ENCODE results near the gene SUGP2. TPM values are rescaled to one million over a fixed set of nuclear protein-coding genes. Genes with fewer than 3 reads are reported as not detected.

Gene SUGP2
- total and polyA plus RNA-seq, 2 of the 13 experiments (the other 11 are each of a cell fraction or from before 2014, with no cell fraction given): 40.6 to 57.7 TPM

DNA sequence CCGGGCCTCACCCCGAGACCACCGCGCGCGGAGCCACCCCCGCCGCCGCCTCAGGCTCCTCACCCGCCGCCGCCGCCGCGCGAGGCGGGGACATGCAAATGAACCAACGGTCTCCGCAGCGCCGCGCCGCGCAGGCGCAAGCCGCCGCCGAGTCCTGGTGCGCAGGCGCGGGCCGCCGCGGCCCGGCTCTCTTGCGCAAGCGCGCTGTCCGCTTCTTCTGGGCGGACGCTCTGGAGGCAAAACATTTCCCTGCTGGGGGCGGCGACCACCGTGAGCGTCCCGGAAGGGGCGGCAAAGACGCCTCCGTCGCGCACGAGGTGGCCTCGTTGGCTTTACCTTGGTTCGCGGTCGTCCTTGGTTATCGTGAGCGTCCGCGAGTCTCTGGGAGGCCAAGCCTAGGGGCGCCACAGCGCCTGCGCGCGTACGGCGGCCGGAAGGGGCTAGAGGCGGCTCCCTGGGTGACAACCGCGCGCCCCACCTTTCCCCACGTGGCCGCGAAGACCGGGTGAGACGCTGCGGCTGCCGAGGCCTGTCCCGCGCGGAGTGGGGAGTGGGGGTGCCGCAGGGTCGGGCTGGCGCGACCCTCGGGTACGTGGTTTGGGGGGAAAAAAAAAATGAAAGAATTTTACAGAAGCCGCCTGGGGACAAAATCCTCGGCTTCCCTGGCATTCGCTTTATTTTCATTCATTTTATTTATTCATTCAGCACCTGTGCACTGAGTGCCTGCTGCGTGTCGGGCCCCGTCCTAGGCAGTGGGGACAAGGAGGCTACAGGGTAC lies at the start of gene SUGP2, which contains the start of gene ARMC6 (continued):
- TF ChIP-seq, protein P1, sequence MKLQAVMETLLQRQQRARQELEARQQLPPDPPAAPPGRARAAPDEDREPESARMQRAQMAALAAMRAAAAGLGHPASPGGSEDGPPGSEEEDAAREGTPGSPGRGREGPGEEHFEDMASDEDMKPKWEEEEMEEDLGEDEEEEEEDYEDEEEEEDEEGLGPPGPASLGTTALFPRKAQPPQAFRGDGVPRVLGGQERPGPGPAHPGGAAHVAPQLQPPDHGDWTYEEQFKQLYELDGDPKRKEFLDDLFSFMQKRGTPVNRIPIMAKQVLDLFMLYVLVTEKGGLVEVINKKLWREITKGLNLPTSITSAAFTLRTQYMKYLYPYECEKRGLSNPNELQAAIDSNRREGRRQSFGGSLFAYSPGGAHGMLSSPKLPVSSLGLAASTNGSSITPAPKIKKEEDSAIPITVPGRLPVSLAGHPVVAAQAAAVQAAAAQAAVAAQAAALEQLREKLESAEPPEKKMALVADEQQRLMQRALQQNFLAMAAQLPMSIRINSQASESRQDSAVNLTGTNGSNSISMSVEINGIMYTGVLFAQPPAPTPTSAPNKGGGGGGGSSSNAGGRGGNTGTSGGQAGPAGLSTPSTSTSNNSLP (IDR thresholded peaks at IDR 0.05; ENCODE audit: low read depth, low read length): no peak
- TF ChIP-seq, protein P2, sequence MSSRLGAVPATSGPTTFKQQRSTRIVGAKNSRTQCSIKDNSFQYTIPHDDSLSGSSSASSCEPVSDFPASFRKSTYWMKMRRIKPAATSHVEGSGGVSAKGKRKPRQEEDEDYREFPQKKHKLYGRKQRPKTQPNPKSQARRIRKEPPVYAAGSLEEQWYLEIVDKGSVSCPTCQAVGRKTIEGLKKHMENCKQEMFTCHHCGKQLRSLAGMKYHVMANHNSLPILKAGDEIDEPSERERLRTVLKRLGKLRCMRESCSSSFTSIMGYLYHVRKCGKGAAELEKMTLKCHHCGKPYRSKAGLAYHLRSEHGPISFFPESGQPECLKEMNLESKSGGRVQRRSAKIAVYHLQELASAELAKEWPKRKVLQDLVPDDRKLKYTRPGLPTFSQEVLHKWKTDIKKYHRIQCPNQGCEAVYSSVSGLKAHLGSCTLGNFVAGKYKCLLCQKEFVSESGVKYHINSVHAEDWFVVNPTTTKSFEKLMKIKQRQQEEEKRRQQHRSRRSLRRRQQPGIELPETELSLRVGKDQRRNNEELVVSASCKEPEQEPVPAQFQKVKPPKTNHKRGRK (CRISPR knock-in tag; IDR thresholded peaks at IDR 0.05): no peak
- TF ChIP-seq HOXA5 (CRISPR knock-in tag; IDR thresholded peaks at IDR 0.05): peak; percentile 90
- peak; percentile 36 for TF ChIP-seq AGO2 (optimal IDR thresholded peaks at IDR 0.05; ENCODE audit: low read depth, low read length)
- no peak for TF ChIP-seq ZKSCAN1 (IDR thresholded peaks at IDR 0.05; ENCODE audit: low read length)
- peak; percentile 28 for TF ChIP-seq RAD21 (CRISPR knock-in tag; IDR thresholded peaks at IDR 0.05)
- no peak; the same call in 1 of the 2 replicates for TF ChIP-seq FOXK1 (CRISPR knock-in tag; IDR thresholded peaks at IDR 0.05; ENCODE audit: borderline replicate concordance, low read depth)
- TF ChIP-seq RNF2 (conservative IDR thresholded peaks at IDR 0.05; ENCODE audit: low read depth): peak; percentile 98
- TF ChIP-seq ZEB1 (IDR thresholded peaks at IDR 0.05; ENCODE audit: insufficient replicate concordance, low read depth): no peak
- no peak for TF ChIP-seq STAG1 (CRISPR knock-in tag; IDR thresholded peaks at IDR 0.05)
- no peak for TF ChIP-seq HNRNPH1 (optimal IDR thresholded peaks at IDR 0.05; ENCODE audit: low read depth, low read length)
- no peak for TF ChIP-seq HMG20B (CRISPR knock-in tag; conservative IDR thresholded peaks at IDR 0.05)
- TF ChIP-seq ZNF883 (CRISPR knock-in tag; IDR thresholded peaks at IDR 0.05; ENCODE audit: not compliant biosample characterization): peak; percentile 98
- peak; percentile 76; the same call in 1 of the 2 replicates for TF ChIP-seq MED13 (CRISPR knock-in tag; IDR thresholded peaks at IDR 0.05)
- TF ChIP-seq, protein P3, sequence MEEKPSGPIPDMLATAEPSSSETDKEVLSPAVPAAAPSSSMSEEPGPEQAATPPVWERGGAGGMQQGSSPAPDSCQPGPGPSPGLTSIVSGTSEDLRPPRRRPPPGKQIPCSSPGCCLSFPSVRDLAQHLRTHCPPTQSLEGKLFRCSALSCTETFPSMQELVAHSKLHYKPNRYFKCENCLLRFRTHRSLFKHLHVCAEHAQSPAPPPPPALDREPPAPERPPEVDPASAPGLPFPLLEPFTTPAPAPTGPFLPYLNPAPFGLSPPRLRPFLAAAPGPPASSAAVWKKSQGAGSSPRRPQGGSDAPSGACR (CRISPR knock-in tag; IDR thresholded peaks at IDR 0.05): 0 out of 2 replicates have a peak, but pooled peaks have one; percentile 37
- TF ChIP-seq SALL1 (CRISPR knock-in tag; IDR thresholded peaks at IDR 0.05): peak; percentile 86
- TF ChIP-seq, protein P4, sequence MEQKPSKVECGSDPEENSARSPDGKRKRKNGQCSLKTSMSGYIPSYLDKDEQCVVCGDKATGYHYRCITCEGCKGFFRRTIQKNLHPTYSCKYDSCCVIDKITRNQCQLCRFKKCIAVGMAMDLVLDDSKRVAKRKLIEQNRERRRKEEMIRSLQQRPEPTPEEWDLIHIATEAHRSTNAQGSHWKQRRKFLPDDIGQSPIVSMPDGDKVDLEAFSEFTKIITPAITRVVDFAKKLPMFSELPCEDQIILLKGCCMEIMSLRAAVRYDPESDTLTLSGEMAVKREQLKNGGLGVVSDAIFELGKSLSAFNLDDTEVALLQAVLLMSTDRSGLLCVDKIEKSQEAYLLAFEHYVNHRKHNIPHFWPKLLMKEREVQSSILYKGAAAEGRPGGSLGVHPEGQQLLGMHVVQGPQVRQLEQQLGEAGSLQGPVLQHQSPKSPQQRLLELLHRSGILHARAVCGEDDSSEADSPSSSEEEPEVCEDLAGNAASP (CRISPR knock-in tag; IDR thresholded peaks at IDR 0.05; ENCODE audit: borderline replicate concordance): peak; percentile 63
- no peak for TF ChIP-seq LCORL (IDR thresholded peaks at IDR 0.05)
- no peak for TF ChIP-seq LCORL (CRISPR knock-in tag; IDR thresholded peaks at IDR 0.05)
- TF ChIP-seq, protein P5, sequence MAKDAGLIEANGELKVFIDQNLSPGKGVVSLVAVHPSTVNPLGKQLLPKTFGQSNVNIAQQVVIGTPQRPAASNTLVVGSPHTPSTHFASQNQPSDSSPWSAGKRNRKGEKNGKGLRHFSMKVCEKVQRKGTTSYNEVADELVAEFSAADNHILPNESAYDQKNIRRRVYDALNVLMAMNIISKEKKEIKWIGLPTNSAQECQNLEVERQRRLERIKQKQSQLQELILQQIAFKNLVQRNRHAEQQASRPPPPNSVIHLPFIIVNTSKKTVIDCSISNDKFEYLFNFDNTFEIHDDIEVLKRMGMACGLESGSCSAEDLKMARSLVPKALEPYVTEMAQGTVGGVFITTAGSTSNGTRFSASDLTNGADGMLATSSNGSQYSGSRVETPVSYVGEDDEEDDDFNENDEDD (CRISPR knock-in tag; IDR thresholded peaks at IDR 0.05; ENCODE audit: borderline replicate concordance): peak; percentile 98
- TF ChIP-seq NR2F6 (IDR thresholded peaks at IDR 0.05): no peak
- peak; percentile 43; the same call in 1 of the 2 replicates for TF ChIP-seq NR2F6 (CRISPR knock-in tag; IDR thresholded peaks at IDR 0.05)
- TF ChIP-seq ZNF768 (CRISPR knock-in tag; IDR thresholded peaks at IDR 0.05): peak; percentile 68
- TF ChIP-seq, protein P6, sequence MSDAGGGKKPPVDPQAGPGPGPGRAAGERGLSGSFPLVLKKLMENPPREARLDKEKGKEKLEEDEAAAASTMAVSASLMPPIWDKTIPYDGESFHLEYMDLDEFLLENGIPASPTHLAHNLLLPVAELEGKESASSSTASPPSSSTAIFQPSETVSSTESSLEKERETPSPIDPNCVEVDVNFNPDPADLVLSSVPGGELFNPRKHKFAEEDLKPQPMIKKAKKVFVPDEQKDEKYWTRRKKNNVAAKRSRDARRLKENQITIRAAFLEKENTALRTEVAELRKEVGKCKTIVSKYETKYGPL (CRISPR knock-in tag; IDR thresholded peaks at IDR 0.05): 0 out of 2 replicates have a peak, but pooled peaks have one; percentile 69
